ENCODE measurements around the gene VLDLR. TPM values are rescaled to one million over a fixed set of nuclear protein-coding genes. Genes with fewer than 3 reads are reported as not detected.

The VLDLR gene
- 10 to 100 TPM in 3 of 4 donors, 1 to 10 TPM in 1; 8.5 to 99.5 (median 19.4) TPM for total RNA-seq

DNA sequence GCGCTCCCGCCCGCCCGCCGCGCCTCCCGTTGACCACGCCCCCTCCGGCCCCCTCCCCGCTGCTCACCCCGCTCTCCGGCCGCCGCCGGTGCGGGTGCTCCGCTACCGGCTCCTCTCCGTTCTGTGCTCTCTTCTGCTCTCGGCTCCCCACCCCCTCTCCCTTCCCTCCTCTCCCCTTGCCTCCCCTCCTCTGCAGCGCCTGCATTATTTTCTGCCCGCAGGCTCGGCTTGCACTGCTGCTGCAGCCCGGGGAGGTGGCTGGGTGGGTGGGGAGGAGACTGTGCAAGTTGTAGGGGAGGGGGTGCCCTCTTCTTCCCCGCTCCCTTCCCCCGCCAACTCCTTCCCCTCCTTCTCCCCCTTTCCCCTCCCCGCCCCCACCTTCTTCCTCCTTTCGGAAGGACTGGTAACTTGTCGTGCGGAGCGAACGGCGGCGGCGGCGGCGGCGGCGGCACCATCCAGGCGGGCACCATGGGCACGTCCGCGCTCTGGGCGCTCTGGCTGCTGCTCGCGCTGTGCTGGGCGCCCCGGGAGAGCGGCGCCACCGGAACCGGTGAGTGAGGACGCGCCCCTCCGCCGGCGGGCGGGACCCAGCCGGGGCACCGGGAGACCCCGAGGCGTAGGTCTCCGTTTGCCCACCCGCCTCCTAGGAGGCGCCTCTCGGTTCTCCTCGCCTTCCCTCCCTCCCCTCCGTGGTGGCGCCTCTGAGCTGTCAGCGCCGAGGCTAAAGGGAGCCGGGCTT, at the start of gene VLDLR:
Gene VLDLR (plus strand): TSS at position 66 of the 739 bp plus-strand sequence. CDS start 403 bp downstream, at position 469.
- Histone ChIP-seq H3K27me3 (no peaks in the 10 kb centered on the region), H3K4me1 (peaks cover 0 to 3% of the 10 kb centered on the region in 2 donors), H3K36me3 (no peaks in the 10 kb centered on the region), H3K4me3 (peak within 1 kb of the TSS; percentile 41 to 89), H3K9me3 (no peaks in the 10 kb centered on the region), H3K27ac (peak within 1 kb of the TSS; percentile 69 to 77)
- intact Hi-C loops (cut with DNase I; ENCODE audit: low total_unique reads): no loop called here
- DNase-seq: peak; percentile 52 to 67
- no peak for TF ChIP-seq POLR2A (IDR thresholded peaks at IDR 0.05)
- TF ChIP-seq, protein P1, sequence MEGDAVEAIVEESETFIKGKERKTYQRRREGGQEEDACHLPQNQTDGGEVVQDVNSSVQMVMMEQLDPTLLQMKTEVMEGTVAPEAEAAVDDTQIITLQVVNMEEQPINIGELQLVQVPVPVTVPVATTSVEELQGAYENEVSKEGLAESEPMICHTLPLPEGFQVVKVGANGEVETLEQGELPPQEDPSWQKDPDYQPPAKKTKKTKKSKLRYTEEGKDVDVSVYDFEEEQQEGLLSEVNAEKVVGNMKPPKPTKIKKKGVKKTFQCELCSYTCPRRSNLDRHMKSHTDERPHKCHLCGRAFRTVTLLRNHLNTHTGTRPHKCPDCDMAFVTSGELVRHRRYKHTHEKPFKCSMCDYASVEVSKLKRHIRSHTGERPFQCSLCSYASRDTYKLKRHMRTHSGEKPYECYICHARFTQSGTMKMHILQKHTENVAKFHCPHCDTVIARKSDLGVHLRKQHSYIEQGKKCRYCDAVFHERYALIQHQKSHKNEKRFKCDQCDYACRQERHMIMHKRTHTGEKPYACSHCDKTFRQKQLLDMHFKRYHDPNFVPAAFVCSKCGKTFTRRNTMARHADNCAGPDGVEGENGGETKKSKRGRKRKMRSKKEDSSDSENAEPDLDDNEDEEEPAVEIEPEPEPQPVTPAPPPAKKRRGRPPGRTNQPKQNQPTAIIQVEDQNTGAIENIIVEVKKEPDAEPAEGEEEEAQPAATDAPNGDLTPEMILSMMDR (IDR thresholded peaks at IDR 0.05): peak in 1 of 4 experiments; percentile 4

- intact Hi-C loops (cut with DNase I; ENCODE audit: low total_unique reads): no loop called here
- no peaks in the 10 kb centered on the region for H3K27me3 ChIP-seq
- no peak overlapping the region for H3K4me3 ChIP-seq
- peaks cover 0 to 12% of the 10 kb centered on the region in 2 donors for H3K4me1 ChIP-seq
- H3K36me3 ChIP-seq: no peaks in the 10 kb centered on the region
- no peak overlapping the region for H3K27ac ChIP-seq
- no peak for TF ChIP-seq POLR2A (IDR thresholded peaks at IDR 0.05)
- no peak for DNase-seq
- H3K9me3 ChIP-seq: no peaks in the 10 kb centered on the region
Measured at GRCh38 chr9:2574203-2574602, 47.4 kb upstream of the VLDLR start.

DNA sequence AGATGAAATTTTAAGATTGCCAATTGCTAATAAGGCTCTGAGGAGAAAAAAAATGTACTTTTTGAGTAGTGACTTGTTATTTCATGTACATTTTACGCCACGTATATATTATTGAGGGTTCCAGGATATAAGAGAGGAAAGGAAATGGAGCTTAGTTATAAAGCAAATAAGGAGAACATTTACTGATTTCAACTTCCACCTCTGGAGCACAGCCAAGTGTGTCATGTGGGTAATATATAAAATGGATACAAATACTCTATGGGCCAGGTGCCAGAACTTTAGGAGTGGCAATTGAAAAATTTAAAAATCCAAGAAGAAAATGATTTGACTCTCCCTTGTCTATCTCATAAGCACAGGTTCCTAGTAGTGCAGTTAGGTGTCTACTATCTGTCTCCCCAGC, 45.0 kb upstream of the VLDLR start:
- H3K9me3 ChIP-seq: no peaks in the 10 kb centered on the region
- H3K36me3 ChIP-seq: no peaks in the 10 kb centered on the region
- intact Hi-C loops (cut with DNase I; ENCODE audit: low total_unique reads): no loop called here
- H3K27me3 ChIP-seq: no peaks in the 10 kb centered on the region
- no peak overlapping the region for H3K4me3 ChIP-seq
- no peak for DNase-seq
- no peak overlapping the region for H3K27ac ChIP-seq
- no peak for TF ChIP-seq POLR2A (IDR thresholded peaks at IDR 0.05)
- TF ChIP-seq, protein P1 (IDR thresholded peaks at IDR 0.05): no peak
- peaks cover 0 to 5% of the 10 kb centered on the region in 2 donors for H3K4me1 ChIP-seq

- H3K9me3 ChIP-seq: no peaks in the 10 kb centered on the region
- H3K27me3 ChIP-seq: no peaks in the 10 kb centered on the region
- TF ChIP-seq, protein P1 (IDR thresholded peaks at IDR 0.05): no peak
- no peak for TF ChIP-seq POLR2A (IDR thresholded peaks at IDR 0.05)
- H3K4me1 ChIP-seq: no peaks in the 10 kb centered on the region
- intact Hi-C loops (cut with DNase I; ENCODE audit: low total_unique reads): no loop called here
- no peak for DNase-seq
- no peaks in the 10 kb centered on the region for H3K36me3 ChIP-seq
- H3K27ac ChIP-seq: no peak overlapping the region
- H3K4me3 ChIP-seq: no peak overlapping the region
Measured at GRCh38 chr9:2583308-2584013, 38.1 kb upstream of the VLDLR start.

GRCh38 chr9:2591967-2592366, 29.6 kb upstream of the VLDLR start:
- peaks cover 0 to 17% of the 10 kb centered on the region in 2 donors for H3K9me3 ChIP-seq
- no peak overlapping the region for H3K27ac ChIP-seq
- H3K27me3 ChIP-seq: no peaks in the 10 kb centered on the region
- no peak for DNase-seq
- no peaks in the 10 kb centered on the region for H3K36me3 ChIP-seq
- H3K4me3 ChIP-seq: no peak overlapping the region
- no peaks in the 10 kb centered on the region for H3K4me1 ChIP-seq
- intact Hi-C loops (cut with DNase I; ENCODE audit: low total_unique reads): no loop called here
- TF ChIP-seq, protein P1 (IDR thresholded peaks at IDR 0.05): no peak
- no peak for TF ChIP-seq POLR2A (IDR thresholded peaks at IDR 0.05)
